Measurements from ENCODE around the gene IRF6.

DNA sequence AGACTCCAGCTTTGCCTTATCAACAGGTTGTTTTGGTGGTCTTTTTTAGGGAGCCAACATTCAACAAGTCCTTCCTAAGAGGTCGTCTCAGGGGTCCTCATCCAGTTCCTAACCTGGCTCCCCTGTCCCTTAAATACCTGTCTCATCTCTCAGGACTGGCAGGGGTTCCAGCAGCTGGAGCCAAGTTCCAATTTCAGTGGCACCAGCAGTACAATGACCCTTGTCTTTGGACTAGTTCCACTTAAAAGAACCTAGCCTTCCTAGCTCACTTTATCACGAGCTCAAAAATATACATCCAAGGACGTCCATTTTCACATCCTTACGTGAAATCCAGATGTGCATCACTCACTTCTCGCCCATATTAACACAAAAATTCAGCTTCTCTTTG, 68.8 kb downstream of the IRF6 start:
- TF ChIP-seq, protein P1, sequence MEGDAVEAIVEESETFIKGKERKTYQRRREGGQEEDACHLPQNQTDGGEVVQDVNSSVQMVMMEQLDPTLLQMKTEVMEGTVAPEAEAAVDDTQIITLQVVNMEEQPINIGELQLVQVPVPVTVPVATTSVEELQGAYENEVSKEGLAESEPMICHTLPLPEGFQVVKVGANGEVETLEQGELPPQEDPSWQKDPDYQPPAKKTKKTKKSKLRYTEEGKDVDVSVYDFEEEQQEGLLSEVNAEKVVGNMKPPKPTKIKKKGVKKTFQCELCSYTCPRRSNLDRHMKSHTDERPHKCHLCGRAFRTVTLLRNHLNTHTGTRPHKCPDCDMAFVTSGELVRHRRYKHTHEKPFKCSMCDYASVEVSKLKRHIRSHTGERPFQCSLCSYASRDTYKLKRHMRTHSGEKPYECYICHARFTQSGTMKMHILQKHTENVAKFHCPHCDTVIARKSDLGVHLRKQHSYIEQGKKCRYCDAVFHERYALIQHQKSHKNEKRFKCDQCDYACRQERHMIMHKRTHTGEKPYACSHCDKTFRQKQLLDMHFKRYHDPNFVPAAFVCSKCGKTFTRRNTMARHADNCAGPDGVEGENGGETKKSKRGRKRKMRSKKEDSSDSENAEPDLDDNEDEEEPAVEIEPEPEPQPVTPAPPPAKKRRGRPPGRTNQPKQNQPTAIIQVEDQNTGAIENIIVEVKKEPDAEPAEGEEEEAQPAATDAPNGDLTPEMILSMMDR (IDR thresholded peaks at IDR 0.05 in 2 of 3, conservative IDR thresholded peaks at IDR 0.05 in 1 of 3; ENCODE audit: borderline replicate concordance in 1 of 3, insufficient read depth in 1 of 3, low read depth in 2 of 3, low read length in 2 of 3), result no peak
- TF ChIP-seq EZH2 (IDR thresholded peaks at IDR 0.05) (no peak), POLR2A (IDR thresholded peaks at IDR 0.05; ENCODE audit: borderline replicate concordance, extremely low read depth, insufficient read depth, insufficient read length) (no peak), EGR1 (IDR thresholded peaks at IDR 0.05; ENCODE audit: low read depth) (no peak), SIN3A (IDR thresholded peaks at IDR 0.05; ENCODE audit: low read depth) (no peak), YY1 (IDR thresholded peaks at IDR 0.05; ENCODE audit: extremely low read depth, insufficient replicate concordance, low read depth, low read length) (no peak), ZFX (IDR thresholded peaks at IDR 0.05) (no peak), TCF7L2 (IDR thresholded peaks at IDR 0.05; ENCODE audit: borderline replicate concordance, extremely low read depth, insufficient read depth, insufficient read length) (no peak), POLR2AphosphoS5 (IDR thresholded peaks at IDR 0.05; ENCODE audit: low read depth, low read length) (no peak), EZH2phosphoT487 (IDR thresholded peaks at IDR 0.05; ENCODE audit: borderline replicate concordance) (no peak), SP1 (IDR thresholded peaks at IDR 0.05; ENCODE audit: low read depth) (no peak)
